ENCODE measurements around the gene ATAD3B.
"Not testable (repeated sequence)": the region's sequence is repeated elsewhere in the genome, so short reads cannot be mapped to it uniquely, and the experiment has no call there.

ATAD3B gene

DNA sequence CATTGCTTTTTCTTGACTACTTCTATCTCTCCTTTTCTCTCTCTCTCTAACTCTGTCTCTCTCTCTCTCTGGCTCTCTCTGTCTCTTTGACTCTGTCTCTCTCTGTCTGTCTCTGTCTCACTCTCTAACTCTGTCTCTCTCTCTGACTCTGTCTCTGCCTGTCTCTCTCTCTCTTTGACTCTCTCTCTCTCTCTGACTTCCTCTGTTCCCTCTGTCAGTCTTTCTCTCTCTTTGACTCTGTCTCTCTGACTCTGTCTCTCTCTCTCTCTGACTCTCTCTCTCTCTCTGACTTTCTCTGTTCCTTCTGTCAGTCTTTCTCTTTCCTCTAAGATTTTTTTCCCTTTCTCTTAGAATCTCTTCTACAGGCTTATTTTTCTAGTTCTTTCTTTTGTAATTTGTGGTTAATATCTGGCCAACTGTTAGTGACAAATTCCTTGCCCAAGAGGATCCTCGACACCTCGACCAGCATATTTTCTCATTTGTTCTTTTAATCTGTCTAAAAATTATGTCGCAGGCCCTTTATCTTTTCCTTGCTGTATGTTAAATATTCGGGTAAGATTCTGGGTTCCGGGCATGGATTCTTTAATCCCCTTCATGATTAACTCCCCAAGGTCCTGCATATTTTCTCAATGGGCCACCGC, 22.3 kb upstream of the ATAD3B start, which contains the start of gene ATAD3C:
Gene ATAD3C, plus strand, starts transcription at position 591 of the 641 bp plus-strand sequence. CDS start 995 bp downstream, outside the sequence.
- no peak within 1 kb of the TSS for H3K4me3 ChIP-seq (ENCODE audit: low read length)

DNA sequence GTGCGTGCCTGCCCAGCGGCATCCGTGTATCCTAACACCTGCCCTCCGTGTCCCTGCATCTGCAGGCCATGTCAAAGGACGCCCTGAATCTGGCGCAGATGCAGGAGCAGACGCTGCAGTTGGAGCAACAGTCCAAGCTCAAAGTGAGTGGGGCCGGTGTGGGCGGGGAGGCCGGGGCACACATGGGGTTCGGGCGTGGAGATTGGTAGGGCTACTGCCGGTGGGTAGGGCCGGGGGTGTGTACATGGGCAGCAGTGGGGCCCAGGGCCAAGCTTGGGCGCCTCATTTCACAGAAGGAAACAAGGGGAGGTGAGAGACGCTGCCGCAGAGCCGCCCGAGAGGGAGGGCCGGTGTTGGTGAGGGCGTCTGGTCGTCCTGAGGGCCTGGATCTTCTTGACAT, 20.9 kb upstream of the ATAD3B start:
- not testable (repeated sequence) for DNase-seq (ENCODE audit: low read depth, low spot score); H3K4me3 ChIP-seq (ENCODE audit: low read length)

More for the DNA sequence above, 22.3 kb upstream of the ATAD3B start, which contains the start of gene ATAD3C:
- no peak for DNase-seq (ENCODE audit: low read depth, low spot score)

DNA sequence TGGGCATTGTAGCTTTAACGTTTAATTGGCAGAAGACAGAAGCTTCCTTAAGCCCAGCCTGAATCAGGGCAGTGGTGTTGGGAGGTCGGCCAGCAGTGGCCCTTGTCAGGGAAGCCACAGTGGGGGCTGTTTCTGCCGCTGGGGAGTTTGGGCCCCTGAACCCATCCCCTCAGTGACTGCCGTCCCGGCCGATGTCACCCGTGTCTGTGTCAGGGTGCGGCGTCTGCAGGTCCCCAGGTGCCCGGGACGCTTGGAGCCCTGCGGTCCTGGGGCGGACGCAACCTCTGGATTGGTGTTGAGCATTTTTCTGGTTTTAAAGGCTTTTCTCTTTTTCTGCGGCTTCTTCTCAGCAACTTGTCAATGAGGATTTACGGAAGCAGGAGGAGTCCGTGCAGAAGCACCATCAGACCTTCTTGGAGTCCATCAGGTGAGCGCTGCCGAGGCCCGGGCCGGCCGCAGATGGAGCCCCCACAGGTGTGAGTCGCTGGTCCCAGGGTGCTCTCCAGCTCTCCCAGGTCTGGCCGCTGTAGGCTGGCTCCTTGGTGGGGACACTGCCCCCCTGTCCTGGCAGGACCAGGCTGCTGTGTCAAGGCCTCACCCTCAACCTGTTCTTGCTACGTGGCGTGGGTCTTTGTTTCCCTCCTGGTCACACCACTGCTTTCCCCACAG, 19.7 kb upstream of the ATAD3B start:
- no peak overlapping the region for H3K4me3 ChIP-seq (ENCODE audit: low read length)
- DNase-seq (ENCODE audit: low read depth, low spot score) = no peak

DNA sequence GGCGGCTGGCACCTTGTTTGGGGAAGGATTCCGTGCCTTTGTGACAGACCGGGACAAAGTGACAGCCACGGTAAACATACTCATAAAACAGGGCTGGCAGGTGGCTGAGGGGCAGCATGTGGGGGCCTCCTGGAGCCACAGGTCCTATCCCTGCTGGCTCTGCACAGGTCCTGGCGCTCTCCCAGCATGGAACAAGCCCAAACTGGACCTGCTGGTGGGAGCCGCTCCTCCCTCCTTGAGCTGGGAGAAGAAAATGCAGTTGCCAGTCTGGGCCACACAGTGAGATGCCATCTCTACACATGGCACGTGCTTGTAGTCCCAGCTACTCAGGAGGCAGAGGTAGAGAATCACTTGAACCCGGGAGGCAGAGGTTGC, 19.2 kb upstream of the ATAD3B start:
- not testable (repeated sequence) for H3K4me3 ChIP-seq (ENCODE audit: low read length); DNase-seq (ENCODE audit: low read depth, low spot score)

DNA sequence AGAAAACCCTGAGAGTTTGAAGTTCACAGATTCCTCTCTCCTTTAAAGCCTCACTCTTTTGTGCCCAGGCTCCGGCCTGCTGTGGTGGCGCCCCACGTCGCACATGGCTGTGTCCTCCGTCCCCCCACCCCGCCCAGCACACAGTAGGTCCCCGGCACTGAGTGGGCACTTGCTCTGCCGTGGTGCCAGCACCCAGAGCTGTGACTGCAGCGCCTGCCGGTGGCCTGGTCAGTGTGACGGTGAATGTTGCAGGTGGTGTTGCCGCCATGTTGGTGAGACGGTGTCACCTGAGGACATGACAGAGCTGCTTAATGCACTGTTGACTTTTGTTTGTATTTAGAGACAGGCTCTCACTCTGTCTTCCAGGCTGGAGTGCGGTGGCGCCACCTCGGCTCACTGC, 18.7 kb upstream of the ATAD3B start:
- no peak for DNase-seq (ENCODE audit: low read depth, low spot score)
- no peak overlapping the region for H3K4me3 ChIP-seq (ENCODE audit: low read length)

DNA sequence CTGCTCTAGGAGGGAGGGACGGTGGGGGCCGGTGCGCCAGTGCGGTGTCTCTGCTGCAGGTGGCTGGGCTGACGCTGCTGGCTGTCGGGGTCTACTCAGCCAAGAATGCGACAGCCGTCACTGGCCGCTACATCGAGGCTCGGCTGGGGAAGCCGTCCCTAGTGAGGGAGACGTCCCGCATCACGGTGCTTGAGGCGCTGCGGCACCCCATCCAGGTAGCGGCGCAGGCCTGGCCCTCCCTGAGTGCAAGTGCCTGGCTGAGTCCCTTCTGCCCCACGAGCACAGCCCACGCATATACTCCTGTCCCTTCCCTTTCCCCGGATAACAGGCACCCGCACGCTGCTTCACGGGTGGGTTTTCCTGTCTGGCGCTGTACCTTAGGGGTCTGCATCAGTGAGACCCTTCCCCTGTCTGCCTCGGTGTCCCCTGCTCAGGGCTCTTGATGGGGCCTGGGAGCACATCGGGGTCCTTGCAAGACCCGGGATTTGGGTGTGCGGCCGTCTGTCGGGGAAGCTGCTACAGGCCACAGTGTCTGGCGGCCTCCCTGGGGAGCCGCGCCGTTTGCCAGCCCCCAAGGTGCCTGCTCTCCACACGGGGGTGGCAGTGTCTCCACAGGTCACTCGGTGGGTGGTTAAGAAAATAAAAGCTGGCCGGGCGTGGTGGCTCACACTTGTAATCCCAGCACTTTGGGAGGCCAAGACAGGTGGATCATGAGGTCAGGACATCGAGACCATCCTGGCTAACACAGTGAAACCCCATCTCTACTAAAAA, 17.1 kb upstream of the ATAD3B start:
- H3K4me3 ChIP-seq (ENCODE audit: low read length); DNase-seq (ENCODE audit: low read depth, low spot score): not testable (repeated sequence)

DNA sequence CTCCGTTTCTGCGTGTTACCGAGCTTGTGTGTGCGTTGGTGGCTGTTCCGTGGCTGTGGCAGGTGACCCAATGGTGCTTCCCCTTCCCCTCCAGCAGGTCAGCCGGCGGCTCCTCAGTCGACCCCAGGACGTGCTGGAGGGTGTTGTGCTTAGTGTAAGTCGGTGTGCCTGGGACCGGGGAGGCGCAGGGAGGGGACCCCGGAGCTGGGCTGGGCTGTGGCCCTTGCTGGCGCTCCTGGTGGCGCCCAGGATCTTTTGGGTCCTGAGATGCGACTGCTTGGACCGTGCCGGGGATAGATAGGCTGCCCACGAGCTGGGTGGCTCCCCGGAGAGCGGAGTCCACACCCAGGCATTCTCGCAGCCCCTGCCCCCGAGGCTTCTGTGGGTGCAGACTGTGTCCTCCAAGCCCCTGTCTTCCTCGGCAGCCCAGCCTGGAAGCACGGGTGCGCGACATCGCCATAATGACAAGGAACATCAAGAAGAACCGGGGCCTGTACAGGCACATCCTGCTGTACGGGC, 16.1 kb upstream of the ATAD3B start:
- H3K4me3 ChIP-seq (ENCODE audit: low read length) = no peak overlapping the region
- DNase-seq (ENCODE audit: low read depth, low spot score) = no peak

DNA sequence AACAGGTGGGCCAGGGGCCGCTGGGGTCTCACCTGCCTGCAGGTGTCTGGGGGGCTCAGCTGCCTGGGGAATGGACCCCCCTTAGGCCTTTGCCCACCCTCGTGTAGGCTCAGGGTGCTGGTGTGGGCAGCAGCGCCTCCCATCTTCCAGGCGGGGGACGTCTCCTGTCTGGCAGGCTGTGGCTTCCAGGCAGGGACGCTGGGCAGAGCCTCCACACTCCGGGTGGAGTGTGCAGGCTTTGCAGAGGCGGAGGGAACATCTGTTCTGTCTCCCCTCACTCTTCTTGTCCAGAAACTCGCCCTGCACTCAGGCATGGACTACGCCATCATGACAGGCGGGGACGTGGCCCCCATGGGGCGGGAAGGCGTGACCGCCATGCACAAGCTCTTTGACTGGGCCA, 15.6 kb upstream of the ATAD3B start:
- DNase-seq (ENCODE audit: low read depth, low spot score); H3K4me3 ChIP-seq (ENCODE audit: low read length): not testable (repeated sequence)

DNA sequence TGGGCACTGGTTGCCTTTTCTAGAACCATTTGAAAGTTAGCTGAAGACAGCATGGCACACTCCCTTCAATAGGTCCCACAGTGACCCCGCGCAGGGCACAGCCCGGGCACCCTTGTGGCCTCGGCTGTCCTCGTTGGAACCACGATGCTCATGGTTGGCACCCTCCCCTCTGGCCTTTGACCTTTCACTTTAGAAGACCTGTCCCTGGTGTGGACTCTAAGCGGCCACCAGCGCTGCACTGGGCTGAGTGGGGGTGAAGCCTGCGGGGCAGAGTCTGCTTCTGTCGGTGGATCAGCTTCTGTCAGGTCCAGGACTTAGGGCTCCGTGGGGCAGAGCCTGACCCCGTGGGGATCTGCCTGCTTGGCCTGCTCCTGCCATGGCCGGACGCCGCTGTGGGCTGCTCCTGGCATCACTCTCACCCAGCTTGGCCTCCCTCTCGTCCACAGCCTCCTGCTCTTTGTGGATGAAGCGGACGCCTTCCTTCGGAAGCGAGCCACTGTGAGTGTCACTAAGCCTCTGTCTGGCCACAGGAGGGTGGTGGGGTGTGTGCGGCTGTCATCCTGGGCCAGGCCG, 14.8 kb upstream of the ATAD3B start:
- not testable (repeated sequence) for DNase-seq (ENCODE audit: low read depth, low spot score)

DNA sequence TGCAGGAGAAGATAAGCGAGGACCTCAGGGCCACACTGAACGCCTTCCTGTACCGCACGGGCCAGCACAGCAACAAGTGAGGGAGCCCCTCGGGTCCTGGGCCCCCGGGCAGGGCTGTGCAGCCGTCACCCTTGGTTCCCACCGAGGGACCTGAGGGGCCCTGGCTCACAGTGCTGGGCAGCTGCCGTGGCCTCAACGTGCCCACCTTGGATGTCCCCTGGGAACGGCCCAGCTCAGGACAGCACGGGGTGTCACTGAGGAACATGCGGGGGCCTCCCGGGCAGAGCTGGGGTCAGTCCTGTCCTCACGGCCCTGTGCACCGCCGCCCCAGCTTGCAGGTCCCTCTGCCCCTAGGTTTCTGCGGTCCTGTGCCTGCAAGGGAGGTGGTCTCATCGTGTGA, 12.4 kb upstream of the ATAD3B start:
- H3K4me3 ChIP-seq (ENCODE audit: low read length); DNase-seq (ENCODE audit: low read depth, low spot score): not testable (repeated sequence)

More for the DNA sequence above, 14.8 kb upstream of the ATAD3B start:
- not testable (repeated sequence) for H3K4me3 ChIP-seq (ENCODE audit: low read length)

DNA sequence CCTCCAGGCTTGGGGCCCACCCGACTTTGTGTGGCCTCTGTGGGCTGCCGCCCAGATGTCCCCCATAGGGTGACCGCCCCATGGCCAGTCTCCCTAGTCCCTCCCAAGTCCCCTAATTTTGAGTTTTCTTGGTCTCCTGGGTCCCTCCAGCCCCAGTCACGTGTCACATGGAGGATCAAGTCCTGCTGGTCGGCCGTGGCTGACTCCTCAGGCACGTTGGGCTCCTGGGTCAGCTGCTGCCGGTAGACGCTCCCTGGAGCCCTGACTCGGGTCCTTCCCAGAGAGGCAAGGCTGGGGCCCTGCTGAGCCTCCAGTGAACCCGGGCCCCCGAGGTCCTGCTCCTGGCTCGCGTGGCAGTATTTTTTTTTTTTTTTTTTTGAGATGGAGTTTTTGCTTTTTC, 11.9 kb upstream of the ATAD3B start:
- H3K4me3 ChIP-seq (ENCODE audit: low read length); DNase-seq (ENCODE audit: low read depth, low spot score): not testable (repeated sequence)

DNA sequence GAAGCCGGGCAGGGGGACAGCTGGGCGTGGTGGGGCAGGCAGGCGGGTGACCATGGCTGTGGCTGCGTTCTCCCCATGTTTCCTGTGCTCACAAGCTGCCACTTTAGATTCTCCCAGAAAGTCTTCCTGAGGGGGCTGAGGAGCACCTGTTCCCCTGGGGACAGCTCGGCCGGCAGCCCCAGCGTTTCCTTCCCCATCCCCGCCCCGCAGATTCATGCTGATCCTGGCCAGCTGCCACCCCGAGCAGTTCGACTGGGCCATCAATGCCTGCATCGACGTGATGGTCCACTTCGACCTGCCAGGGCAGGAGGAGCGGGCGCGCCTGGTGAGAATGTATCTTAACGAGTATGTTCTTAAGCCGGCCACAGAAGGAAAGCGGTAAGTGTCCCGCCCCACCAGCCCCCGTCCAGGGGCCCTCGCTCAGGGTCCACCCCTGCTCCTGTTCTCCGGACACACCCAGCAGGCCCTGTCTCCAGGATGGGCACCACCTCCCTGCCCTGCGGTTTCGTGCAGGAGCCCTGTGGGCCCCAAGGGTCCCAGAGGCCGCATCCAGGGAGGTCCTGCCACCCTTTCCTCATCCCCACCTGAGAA, 10.9 kb upstream of the ATAD3B start:
- DNase-seq (ENCODE audit: low read depth, low spot score) = no peak
- no peak overlapping the region for H3K4me3 ChIP-seq (ENCODE audit: low read length)

DNA sequence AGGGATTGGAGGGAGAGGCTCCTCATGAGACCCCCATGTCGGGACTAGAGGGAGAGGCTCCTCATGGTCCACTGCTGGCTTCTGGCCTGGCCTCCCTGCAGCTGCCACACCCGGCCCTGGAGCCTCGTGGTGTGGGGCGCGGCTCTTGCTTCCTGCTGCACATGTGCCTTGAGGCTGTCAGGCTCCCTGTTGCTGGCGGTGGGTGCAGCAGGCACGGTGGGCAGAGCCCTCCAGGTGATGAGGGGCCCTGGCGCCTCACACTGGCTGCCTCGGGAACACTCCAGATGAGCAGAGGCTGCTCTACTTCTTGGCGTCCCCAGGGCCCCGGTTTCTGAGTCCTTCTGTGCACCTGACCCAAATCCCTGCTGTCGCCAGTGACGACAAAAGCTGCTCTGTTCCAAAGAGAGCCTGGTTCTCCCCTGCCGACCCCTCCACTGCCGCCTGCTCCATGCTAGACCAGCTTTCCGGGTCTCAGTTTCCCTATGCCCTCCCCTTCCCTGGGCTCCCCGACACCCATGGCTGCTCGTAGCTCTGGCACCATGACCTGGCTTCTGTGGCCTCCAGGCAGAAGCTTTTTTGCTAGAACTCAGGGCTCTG, 9.7 kb upstream of the ATAD3B start:
- no peak overlapping the region for H3K4me3 ChIP-seq (ENCODE audit: low read length)

DNA sequence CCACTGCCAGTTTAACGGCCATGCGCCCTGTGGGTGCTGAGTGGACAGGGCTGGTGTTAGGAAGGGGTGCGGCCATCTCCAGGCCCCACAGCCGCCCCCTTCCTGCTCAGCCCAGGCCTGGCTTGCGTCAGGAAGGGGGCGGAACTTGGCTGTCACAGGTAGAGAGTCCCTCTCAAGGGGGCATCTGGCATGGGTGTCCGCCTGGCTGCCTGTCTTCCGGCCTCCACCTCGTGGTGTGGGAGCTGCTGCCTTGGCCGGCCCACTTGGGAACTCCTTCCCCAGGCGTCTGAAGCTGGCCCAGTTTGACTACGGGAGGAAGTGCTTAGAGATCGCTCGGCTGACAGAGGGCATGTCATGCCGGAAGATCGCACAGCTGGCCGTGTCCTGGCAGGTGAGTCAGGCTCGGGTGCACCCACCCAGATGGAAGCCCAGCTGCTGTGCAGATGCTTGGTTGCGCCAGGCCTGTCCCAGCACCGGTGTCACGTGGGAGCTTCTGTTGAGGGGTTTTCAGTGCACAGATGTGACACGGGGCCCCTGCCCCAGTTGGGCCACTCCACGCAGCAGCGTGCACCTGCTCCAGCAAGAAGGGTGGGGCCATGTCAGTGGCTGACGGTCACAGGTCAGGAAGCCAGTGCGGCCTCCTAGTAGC, 9.1 kb upstream of the ATAD3B start:
- DNase-seq (ENCODE audit: low read depth, low spot score) = no peak
- no peak overlapping the region for H3K4me3 ChIP-seq (ENCODE audit: low read length)

More for the DNA sequence above, 9.7 kb upstream of the ATAD3B start:
- no peak for DNase-seq (ENCODE audit: low read depth, low spot score)

DNA sequence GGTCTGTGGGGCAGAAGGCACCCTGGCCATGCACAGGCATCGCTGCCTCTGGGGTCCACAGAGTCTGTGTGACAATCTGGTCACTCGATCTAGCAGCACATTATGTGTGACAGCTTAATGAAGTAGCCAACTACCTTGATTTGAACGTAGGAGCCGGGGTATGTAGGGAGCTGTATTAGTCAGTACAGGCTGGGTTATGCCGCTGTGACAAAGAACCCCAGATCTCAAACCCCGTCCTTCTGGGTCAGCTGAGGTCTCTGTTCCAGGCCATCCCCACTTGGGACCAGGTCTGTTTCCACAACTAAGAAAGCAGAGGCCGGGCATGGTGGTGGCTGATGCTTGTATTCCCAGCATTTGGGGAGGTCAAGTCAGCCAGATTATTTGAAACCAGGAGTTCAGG, 8.3 kb upstream of the ATAD3B start:
- DNase-seq (ENCODE audit: low read depth, low spot score) = no peak
- no peak overlapping the region for H3K4me3 ChIP-seq (ENCODE audit: low read length)

DNA sequence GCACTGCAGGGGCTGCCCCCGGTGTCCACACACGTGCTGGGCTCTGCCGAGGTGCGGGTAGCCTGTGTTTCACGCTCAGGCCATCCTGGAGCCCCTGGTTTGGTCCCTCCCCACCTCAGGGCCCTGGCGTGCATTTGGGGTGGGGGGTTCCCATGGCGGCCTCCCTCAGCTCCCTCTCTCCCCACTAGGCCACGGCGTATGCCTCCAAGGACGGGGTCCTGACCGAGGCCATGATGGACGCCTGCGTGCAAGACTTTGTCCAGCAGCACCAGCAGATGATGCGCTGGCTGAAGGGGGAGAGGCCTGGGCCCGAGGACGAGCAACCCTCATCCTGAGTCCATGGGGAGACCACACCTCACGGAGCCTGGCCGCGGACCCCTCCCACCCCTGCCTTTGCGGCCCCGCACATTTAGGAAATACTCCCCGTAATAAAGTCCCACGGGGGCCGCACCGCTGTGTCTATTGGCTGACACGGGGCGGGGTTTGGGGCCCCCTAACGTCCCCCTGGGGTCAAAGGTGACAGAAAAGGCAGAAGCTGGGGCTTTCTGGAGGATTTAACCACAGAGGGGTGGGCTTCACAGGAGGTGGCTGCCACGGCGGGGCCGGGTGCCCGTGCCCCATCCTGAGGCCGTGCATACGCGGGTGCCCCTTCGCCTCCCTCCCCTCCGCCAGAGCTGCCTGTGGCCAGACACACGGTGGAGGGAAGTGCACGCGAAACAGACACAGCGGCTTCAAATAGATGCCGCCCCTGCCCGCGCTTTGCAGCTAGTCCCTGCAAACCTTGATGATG, 3.2 kb upstream of the ATAD3B start:
- not testable (repeated sequence) for DNase-seq (ENCODE audit: low read depth, low spot score); H3K4me3 ChIP-seq (ENCODE audit: low read length)

DNA sequence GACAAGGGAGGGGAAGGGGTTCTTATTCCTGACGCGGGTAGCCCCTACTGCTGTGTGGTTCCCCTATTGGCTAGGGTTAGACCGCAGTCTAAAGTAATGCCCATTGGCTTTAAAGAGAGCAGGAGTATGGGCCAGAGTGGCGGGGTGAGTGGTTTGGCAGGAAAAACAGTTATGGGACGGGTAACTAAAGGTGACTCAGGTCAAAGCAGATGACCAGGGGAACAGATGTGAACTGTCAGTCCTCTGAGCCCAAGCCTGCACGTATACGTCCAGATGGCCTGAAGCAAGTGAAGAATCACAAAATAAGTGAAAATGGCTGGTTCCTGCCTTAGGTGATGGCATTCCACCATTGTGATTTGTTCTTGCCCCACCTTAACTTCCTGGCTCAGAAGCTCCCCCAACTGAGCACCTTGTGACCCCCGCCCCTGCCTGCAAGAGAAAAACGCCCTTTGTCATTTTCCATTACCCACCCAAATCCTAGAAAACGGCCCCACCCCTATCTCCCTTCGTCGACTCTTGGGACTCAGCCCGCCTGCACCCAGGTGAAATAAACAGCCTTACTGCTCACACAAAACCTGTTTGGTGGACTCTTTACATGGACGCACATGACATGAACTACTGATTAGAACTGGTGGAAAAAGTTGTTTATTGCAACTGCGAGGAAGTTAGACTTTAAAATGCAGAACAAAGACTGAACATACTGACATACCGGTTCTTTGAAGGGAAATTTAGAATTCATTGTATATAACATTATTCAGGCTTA, 758 bp upstream of the ATAD3B start:
- DNase-seq (ENCODE audit: low read depth, low spot score) = peak; percentile 8
- peak overlapping the region; percentile 73 for H3K4me3 ChIP-seq (ENCODE audit: low read length)
